Uterus (tissue), 4 donors: ENCODE data around the gene TSPAN11. TPM values are rescaled to one million over a fixed set of nuclear protein-coding genes. Genes with fewer than 3 reads are reported as not detected.

ENCODE experiments used
- DNase-seq, 2 donors: peaks; one replicate each; pipeline ENCODE4 v3.0.0-alpha.2; 2019 to 2020
- H3K27ac ChIP-seq, 2 donors: fragments of 200-600 bp; sonication (generic); 1 replicate in 1 of 2; 2 replicates in 1 of 2; pipeline ENCODE4 v1.5.1; 2016 to 2018
- H3K27me3 ChIP-seq, 2 donors: fragments of 200-600 bp; sonication (generic); one replicate each; pipeline ENCODE4 v1.5.1; 2018 to 2019; ENCODE audit warnings: control low read depth in 1 of 2
- H3K36me3 ChIP-seq, 2 donors: fragments of 200-600 bp; sonication (generic); one replicate each; pipeline ENCODE4 v1.5.1; 2019; ENCODE audit warnings: control low read depth in 1 of 2
- H3K4me1 ChIP-seq, 2 donors: fragments of 200-600 bp; sonication (generic); one replicate each; pipeline ENCODE4 v1.5.1; 2018 to 2019; ENCODE audit warnings: control low read depth in 1 of 2
- H3K4me3 ChIP-seq, 2 donors: fragments of 200-600 bp; sonication (generic); 1 replicate in 1 of 2; 2 replicates in 1 of 2; pipeline ENCODE4 v1.5.1; 2018 to 2019; ENCODE audit warnings: mild to moderate bottlenecking in 1 of 2
- H3K9me3 ChIP-seq, 2 donors: fragments of 200-600 bp; sonication (generic); one replicate each; pipeline ENCODE4 v1.5.1; 2019; ENCODE audit warnings: control low read depth in 1 of 2
- POLR2A ChIP-seq, 2 donors: fragments of 450-650 bp; IDR thresholded peaks; one replicate each; pipeline ENCODE4 v1.6.1; 2016; ENCODE audit warnings: antibody characterized with exemption in 2 of 2, mild to moderate bottlenecking in 1 of 2, moderate library complexity in 1 of 2
- intact Hi-C: fragments of 100-400 bp; cut with DNase I; formaldehyde crosslinking; loops from one replicate; pipeline ENCODE4 v1.15.1; 2023; ENCODE audit warnings: low total_unique reads
- total RNA-seq, 4 donors: library from RNA; depleted of rRNA in 3 of 4; stranded (reverse); fragments of >200 nt in 3 of 4; gene quantifications; one replicate each; pipeline versions ENCODE4 v1.1.0 to v1.2.4, GENCODE V29; 2014 to 2023
- TF ChIP-seq, protein P1 (sequence below), 4 experiments: fragments of 200-600 bp in 2 of 4; fragments of 450-650 bp in 2 of 4; sonication (generic) in 2 of 4; IDR thresholded peaks; one replicate each; pipeline ENCODE4 v1.5.1; 2016 to 2019; ENCODE audit warnings: antibody characterized with exemption in 4 of 4, mild to moderate bottlenecking in 2 of 4, moderate library complexity in 1 of 4
- donor health status: DM: yes; HTN: yes; CAD: no.

The TSPAN11 gene
- total RNA-seq, 4 donors from 2014 or later = 0.51 to 9.4 (median 0.88) TPM

GRCh38 chr12:30996255-30996654, 69.7 kb downstream of the TSPAN11 start:
- no peaks in the 10 kb centered on the region for H3K4me1 ChIP-seq
- TF ChIP-seq, protein P1, sequence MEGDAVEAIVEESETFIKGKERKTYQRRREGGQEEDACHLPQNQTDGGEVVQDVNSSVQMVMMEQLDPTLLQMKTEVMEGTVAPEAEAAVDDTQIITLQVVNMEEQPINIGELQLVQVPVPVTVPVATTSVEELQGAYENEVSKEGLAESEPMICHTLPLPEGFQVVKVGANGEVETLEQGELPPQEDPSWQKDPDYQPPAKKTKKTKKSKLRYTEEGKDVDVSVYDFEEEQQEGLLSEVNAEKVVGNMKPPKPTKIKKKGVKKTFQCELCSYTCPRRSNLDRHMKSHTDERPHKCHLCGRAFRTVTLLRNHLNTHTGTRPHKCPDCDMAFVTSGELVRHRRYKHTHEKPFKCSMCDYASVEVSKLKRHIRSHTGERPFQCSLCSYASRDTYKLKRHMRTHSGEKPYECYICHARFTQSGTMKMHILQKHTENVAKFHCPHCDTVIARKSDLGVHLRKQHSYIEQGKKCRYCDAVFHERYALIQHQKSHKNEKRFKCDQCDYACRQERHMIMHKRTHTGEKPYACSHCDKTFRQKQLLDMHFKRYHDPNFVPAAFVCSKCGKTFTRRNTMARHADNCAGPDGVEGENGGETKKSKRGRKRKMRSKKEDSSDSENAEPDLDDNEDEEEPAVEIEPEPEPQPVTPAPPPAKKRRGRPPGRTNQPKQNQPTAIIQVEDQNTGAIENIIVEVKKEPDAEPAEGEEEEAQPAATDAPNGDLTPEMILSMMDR (IDR thresholded peaks at IDR 0.05) = no peak
- no peak for TF ChIP-seq POLR2A (IDR thresholded peaks at IDR 0.05)
- H3K9me3 ChIP-seq = no peaks in the 10 kb centered on the region
- intact Hi-C loops = no loop called here
- no peak overlapping the region for H3K27ac ChIP-seq
- no peaks in the 10 kb centered on the region for H3K27me3 ChIP-seq
- no peak for DNase-seq
- H3K4me3 ChIP-seq = no peak overlapping the region
- H3K36me3 ChIP-seq = no peaks in the 10 kb centered on the region

DNA sequence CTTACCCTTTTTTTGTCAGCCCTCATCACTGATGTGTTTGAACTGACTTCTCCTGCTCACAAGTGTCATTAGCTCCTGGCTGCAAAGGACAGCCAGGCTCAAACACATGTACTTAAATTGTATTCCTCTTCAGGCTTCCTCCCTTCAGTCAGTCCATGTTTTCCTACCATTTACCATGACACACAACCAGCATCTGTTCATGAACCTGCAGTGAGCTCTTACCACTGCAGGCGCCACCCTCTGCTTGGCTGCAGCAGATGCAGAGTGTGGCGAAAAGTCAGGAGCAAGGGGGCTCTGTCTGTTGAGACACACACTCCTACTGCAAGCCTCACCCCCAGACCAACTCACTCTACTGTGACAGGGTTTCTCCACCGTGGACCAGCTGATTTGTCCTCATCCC, 70.2 kb downstream of the TSPAN11 start:
- TF ChIP-seq POLR2A (IDR thresholded peaks at IDR 0.05) = no peak
- TF ChIP-seq, protein P1 (IDR thresholded peaks at IDR 0.05) = no peak
- intact Hi-C loops = no loop called here
- H3K27me3 ChIP-seq = no peaks in the 10 kb centered on the region
- DNase-seq = no peak
- no peak overlapping the region for H3K4me3 ChIP-seq
- no peaks in the 10 kb centered on the region for H3K36me3 ChIP-seq
- no peaks in the 10 kb centered on the region for H3K4me1 ChIP-seq
- no peaks in the 10 kb centered on the region for H3K9me3 ChIP-seq
- H3K27ac ChIP-seq = no peak overlapping the region

DNA sequence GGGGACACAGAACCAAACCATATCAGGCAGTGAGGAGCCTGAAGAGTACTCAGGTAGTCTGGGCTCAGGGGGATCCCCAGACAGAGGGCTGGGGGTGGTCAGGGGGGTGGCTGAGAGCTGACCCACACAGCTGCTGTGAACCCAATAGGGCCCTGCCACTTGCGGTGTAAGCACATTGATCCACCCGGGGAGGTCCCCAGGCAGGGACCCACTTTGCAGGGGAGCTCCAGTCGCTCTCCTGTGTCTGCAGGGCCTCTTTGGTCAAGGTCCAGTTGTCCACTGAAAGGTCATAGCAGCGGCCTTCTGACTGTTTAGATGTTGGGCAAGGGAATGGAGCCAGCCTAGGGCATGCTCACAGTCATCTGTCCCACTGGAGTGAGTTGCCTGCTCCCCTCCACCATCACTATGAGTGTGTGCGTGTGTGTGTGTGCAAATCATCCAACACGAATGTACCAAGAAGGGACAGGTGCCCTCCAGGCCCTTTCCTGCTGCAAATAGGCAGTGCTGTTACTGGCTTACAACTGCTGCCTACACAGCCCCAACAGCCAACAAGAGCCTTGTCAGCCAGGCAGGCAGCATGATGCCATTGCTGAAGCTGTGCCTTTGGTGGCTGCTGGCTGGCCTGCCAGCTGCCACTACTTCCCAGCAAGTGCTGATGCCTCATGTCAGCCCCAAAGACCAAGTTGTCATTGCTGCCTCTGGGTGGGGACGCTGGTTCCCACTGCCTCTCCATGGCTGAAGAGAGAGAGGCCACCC, 71.3 kb downstream of the TSPAN11 start:
- TF ChIP-seq POLR2A (IDR thresholded peaks at IDR 0.05) = no peak
- TF ChIP-seq, protein P1 (IDR thresholded peaks at IDR 0.05) = no peak
- Histone ChIP-seq H3K4me3 (no peak overlapping the region), H3K27ac (no peak overlapping the region), H3K36me3 (no peaks in the 10 kb centered on the region), H3K9me3 (no peaks in the 10 kb centered on the region), H3K4me1 (no peaks in the 10 kb centered on the region), H3K27me3 (no peaks in the 10 kb centered on the region)
- intact Hi-C loops = no loop called here
- DNase-seq = no peak

DNA sequence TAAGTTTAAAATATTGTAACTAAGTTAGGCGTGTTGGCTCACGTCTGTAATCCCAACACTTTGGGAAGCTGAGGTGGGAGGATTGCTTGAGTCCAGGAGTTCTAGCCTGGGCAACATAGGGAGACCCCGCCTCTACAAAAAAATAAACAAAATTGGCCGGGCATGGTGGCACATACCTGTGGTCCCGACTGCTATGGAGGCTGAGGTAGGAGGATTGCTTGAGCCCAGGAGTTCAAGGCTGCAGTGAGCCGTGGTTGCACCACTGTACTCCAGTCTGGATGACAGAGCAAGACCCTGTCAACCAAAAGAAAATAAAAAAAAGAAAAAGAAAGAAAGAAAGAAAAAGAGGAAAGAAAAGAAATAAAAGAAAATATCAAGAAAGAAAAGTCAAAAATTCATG, 72.5 kb downstream of the TSPAN11 start:
- no peaks in the 10 kb centered on the region for H3K36me3 ChIP-seq
- TF ChIP-seq, protein P1 (IDR thresholded peaks at IDR 0.05) = no peak
- H3K4me1 ChIP-seq = no peaks in the 10 kb centered on the region
- DNase-seq = no peak
- intact Hi-C loops = no loop called here
- H3K27me3 ChIP-seq = no peaks in the 10 kb centered on the region
- H3K27ac ChIP-seq = no peak overlapping the region
- no peaks in the 10 kb centered on the region for H3K9me3 ChIP-seq
- H3K4me3 ChIP-seq = no peak overlapping the region

- Histone ChIP-seq H3K9me3 (no peaks in the 10 kb centered on the region), H3K27ac (no peak overlapping the region), H3K27me3 (no peaks in the 10 kb centered on the region), H3K36me3 (no peaks in the 10 kb centered on the region), H3K4me1 (no peaks in the 10 kb centered on the region), H3K4me3 (no peak overlapping the region)
- no peak for TF ChIP-seq POLR2A (IDR thresholded peaks at IDR 0.05)
- TF ChIP-seq, protein P1 (IDR thresholded peaks at IDR 0.05) = no peak
- intact Hi-C loops = no loop called here
- DNase-seq = no peak
Measured at GRCh38 chr12:30999723-31000122, 73.2 kb downstream of the TSPAN11 start.
